GM19467 (cell line): ENCODE measurements around the gene ADPRS.

Experiments used
- ATAC-seq: cut with Tn5 transposase; IDR thresholded peaks from one replicate; pipeline ENCODE4 v1.9.1; 2021; ENCODE audit warnings: mild to moderate bottlenecking, moderate library complexity; ENCODE audit not compliant: unreplicated experiment

ADPRS gene

DNA sequence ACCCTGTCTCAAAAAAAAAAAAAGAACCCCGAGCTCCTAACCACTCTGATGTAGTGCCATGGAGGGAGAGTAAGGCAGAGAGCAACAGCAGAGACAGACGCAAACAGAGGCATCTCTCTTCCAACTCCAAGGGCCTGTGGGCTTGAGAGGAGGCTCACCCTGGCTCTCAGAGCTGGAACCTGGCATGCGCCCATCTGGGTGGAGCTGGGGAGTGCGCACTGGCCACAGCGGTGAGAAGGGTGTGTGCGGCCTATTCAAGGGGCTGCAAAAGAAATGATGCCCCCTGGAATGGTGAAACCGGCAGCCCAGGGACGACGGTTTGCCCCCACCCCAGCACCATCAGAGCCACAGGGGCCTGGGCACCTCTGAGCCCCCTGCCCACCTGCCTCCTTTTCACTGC, 18.7 kb downstream of the ADPRS start:
- no peak for ATAC-seq

DNA sequence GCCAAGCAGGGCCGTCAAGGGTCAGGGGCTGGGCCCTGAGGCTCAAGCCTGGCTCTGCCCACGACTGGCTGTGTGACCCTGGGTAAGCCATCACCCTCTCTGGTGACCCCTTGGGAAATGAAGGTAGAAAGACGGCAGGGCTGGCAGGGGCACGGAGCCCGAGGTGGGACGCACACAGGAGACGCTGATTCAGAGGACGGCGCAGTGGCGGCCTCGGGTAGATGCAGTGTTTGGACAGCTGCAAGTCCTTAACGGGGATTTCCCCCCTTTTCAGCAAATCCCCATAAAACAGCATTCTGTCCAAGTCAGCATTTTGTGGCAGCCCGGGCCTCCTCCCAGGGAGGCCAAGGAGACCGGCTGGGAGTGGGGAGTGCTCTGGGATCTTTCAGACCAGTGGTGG, 19.6 kb downstream of the ADPRS start:
- no peak for ATAC-seq

DNA sequence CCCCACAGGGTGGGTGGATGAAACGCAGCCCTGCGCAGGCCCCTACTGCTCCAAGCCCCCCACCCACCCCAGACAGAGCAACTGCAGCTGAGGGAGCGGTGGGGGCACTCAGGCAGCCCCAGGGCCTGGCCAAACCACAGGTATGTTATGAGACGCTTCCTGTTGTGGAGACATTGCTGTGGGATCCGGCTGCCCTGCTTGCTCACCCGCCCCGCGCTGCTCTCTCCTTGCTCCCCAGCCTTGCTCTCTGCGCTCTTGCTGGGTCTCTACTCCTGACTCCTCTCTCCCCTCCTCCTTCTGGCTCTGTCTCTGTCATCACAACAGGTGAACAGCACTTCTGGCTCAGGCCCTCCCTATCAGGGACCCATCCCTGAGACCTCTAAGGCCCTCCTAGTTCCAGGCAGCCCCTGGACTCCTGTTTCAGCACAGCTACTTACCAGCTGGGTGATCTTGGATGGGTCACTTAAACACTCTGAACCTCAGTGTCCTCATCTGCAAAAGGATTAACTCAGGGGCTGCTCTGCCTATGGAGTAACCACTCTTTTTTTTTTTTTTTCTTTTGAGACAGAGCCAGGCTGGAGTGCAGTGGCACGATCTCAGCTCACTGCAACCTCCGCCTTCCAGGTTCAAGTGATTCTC, 20.5 kb downstream of the ADPRS start:
- ATAC-seq = no peak

DNA sequence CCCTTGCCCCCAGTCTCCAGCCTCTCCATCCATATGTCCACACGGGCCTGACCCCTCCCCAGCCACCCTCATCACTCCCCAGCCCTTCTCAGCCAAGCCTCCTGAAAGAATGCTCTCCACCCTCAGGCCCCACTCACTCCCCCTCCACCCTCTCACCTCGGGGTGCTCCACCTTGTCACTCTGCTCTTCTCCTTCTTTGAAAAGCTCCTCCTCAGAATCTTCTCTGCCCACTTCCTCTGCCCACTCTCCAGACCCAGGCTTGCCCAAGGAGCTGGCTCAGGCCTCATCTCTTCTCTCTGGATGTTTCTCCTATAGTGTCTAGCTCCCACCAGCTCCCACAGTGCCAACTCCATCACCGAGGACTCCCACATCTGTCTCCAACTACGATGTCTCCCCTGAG, 22.5 kb downstream of the ADPRS start:
- ATAC-seq = no peak

DNA sequence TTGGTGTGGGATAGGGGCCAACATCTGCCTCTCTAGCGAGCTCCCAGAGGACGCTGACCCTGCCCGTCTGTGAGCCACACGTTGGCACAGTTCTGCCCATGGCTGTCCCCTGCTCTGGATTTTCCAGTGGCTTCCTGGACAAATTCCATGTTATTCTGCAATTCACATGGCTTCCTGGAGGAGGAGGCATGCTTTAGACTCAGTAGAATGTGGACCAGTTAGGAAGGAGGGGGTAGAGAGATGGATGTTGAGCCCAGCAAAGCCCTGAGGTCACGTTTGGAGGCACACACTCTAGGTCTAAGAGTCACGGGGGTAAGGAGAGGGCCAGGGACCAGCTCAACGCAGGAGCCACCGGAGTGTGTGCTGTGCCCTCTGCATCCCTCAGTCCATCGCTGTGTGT, 24.1 kb downstream of the ADPRS start:
- ATAC-seq = no peak

DNA sequence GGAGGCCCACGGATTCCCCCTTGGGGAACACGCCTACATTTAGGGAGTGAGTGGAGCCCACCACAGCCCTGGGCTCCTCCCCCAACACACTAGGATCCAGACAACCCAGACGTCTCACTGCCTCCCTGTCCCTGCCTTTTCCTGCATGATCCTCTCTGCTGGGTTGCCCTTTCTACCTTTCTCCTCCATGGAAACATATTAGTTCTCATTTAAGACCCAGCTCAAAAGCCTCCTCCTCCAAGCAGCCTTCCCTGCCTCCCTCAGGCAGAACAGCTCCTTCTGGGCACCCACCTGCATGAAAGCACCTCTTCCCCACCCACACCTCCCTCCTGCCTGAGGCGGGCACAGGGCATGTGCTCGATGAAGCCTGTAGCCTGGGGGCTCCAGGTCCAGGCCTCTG, 25.7 kb downstream of the ADPRS start:
- no peak for ATAC-seq

DNA sequence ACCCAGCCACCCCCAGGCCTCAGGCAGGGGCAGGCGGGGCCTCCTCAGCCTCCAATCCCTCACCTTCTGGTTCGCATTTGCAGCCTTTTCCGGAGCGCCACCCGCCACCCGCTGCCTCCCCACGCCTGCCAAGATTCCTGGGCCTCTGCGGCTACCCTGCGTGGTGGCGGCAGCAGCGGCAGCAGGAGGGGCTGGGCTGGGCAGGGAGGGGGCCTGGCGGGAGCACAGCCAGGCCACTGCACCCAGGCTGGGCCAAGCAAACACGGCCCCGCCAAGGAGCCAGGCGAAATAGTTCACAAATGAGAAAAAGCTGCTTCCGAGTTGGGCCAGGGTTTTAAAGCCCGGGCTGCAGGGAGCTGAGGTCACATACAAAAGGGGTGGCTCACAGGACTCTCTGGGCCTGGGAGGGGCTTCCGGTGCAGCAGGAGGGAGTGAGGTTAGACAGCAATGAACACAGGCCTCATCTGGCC, 26.5 kb downstream of the ADPRS start:
- ATAC-seq = no peak

DNA sequence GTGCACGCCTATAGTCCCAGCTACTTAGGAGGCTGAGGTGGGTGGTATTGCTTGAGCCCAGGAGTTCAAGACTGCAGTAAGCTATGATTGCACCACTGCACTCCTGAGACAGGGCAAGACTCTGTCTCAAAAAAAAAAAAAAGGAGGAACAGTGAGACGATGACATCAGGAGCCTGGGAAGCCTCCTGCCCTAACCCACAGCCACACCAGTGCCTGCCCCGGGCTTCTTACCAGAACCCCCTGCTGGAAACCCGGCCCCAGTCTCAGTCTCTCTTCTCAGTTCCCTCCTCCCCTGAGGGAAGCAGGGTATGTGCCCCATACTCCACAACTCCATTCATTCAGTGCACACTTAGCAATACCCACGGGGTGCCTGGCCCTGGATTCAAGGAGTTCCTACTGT, 27.2 kb downstream of the ADPRS start:
- no peak for ATAC-seq

DNA sequence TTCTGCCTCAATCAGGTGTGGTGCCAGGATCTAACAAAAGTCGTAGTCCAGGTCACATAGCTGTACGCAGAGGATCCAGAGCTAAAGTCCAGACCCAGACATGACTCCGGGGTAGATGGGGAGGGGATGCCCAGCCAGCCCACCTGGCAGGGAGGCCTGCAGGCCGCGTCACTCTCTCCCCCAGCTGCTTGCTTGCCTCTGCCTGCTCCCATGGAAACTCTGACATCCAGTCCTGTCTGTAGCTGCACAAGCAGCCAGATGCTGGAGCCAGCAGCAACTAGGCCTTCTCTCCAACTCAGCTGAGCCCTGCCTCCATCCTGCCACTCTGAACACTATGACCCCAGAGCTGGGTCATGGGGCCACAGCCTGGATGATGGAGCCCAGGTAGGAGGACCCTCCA, 28.2 kb downstream of the ADPRS start:
- no peak for ATAC-seq

DNA sequence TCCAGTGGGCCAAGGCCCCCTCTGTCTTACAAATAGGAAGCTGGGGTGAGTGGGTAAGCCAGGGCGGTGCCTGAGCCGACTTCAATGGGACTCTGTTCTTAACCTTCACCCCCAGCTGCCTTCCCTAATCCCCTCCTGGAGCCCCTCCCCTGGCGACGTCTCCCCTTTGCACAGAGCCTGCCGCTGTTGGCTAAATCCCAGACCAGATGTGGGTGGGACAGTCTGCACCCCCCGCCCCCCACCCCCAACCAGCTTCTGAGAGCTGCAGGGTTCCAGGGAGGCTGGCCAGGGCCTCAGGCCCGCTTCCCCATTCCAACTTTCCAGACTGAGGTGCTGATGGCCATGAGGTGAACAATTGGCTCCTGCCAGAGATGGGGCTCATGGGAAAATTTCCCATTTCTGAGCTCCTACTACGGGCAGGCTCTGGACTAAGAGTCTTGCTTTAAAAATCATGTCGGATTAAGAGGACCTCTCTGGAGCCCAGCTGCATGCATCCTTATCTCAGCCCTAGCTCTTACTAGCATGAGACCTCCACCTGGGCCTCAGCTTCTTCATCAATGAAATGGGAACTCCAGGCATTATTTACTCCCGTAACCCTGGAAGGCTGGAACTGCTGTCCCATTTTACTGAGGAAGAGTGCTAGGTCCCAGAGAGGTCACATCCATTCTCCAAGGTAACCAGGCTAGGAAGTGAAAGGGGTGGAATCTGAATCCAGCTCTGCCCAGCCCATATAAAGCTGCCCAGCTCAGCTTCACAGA, 29.9 kb downstream of the ADPRS start:
- ATAC-seq = no peak

DNA sequence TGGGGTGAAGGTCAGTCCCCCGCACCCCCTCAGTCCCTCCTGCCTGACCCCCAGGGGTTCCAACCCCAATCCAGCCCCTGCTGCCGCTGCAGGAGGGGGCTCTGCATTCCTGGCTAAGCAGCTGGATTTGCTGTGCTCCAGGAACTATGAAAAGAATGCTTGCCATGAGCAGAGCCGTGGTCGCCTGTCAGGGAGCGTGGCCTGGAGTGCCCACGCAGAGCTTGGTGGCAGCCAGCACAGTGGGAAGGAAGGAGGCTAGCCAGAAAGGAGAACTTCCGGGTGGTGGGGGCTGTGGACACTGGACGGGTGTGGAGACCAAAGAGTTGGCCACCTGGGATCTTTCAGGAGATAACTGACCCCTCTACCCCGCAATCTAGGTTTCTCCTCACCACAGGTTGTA, 30.8 kb downstream of the ADPRS start:
- no peak for ATAC-seq

DNA sequence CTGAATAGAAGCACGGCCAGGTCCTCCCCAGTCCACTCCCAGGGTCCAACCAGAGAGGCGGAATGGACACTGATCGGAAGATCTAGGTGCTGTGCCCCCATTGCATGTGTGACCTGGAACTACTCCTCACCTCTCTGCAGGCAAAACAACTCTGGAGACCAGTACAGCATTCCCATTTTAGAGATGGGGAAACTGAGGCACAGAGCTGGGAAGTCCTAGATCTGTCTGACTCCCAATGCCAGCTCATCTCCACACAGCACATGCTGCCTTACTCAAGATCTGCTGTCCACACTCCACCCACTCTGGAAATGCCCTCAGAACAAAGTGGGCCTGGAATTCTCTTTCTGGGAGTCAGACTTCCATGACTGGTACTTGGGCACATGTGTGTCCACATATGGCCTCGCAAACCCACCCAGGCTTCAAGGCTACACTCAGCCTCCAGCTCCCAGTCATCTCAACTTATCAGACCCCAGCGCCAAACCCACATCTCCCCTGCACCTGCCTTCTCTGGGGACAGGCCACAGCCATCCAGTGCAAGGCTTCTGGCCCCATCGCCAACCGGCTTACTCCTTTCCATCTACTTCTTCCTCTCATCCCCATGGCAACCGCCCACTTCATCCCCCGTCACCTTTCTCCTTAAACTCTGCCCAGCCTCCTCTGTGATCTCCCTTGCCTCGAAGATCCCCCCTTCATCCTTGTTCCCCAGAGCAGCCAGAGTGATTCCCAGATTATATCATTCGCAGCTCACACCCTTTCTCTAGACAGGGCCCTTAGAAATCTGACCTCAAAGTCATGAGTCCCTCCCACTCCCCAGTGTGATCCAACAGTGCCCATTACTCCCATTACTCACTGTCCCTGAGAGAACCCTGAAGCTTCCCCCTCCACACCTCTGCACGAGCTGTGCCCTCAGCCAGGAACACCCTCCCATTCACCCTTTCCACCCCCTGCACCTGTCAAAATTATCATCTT, 33.7 kb downstream of the ADPRS start:
- no peak for ATAC-seq

DNA sequence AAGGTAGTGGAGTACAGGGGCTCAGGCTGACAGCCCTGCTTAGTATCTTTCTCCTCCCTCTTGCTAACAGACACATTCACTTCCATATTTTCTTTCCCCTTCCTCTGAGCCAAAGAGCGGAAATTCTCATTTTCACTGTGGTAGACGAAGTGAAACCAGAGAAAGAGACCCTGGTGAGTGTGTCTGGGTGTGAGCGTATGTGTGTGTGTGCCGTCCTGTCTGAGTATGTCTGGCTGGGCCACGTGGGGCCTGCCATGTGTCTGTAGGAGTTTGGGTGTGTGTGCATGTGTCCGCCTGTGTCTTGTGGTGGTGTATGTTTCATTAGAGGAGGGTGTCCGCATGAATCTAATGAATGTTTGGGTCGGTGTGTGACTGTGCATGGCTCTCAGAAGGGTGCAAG, 34.7 kb downstream of the ADPRS start:
- ATAC-seq = no peak

DNA sequence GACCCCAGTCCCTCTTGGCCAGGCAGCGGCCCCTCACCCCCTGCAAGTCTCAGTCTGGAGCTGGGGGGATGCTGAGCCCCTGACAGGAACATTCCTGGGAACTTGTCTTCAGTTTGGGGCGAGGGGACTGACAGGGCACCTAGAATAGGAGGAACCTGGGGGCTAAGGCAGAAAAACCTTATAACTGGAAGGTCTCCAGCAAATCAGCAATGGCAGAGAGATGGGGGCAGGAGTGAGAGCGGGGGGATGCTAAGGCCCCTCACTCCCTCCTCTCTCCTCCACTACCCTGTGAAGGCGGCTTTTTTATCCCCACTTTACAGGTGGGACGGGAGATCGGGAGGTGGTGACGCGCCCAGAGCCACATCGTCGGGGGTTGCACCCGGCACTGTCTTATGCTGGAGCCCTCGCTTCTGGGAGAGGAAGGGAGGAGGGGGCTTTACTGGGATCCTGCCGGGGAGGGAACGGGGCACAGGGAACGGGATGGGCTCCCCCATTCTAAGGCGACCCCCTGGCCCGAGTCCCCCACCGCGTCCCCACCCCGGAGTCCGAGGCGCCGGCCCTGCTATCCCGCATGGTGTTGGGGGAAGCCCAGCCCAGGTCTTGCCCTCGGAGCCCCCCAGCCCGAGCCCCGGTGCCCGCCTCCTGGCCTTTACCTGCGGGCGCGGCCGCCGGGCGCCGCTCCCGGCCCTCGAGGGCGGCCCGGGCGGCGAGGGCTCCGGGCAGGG, 35.9 kb downstream of the ADPRS start:
- ATAC-seq = no peak

DNA sequence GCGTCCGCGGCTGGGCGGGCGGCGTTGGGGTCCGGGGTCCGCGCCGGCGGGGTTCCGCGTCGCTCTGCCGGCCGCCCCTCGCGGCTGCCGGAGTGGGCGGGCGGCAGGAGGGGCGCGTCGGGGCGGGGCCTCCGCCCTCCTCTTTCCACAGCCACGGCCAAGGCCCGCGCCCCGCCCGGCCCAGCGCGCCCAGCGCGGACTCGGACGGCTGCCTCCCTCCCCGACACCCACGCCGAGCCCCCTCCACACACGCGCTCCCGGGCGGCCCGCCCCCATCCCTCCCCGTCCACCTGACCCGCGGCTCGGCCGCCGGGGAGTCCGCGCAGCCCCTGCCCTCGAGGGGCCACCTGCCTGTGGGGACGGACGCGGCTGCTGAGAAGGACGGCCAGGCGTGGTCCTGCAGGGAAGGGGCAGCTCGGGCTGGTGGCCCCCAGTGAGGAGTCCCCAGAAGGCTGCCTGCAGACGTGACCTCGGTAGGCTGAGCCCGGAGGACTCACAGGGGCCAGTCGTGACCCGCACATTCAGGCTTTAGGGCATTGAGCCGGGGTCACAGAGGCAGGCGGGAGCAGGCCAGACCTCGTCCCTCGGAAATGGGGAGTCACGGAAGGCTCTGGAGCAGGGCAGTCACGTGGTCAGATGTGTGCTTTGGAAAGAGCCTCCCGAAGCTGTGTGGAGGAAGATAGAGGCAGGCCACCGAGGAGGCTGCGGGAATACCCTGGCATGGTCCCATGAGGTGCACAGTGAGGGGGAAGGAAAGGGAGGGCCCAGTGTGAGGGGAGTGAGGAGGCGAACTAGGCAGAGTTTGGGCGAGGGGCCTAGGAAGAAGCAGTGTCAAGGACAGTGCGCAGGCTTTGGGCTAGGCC, 36.7 kb downstream of the ADPRS start, which contains the start of gene COL8A2:
COL8A2 (minus strand) TSS at position 94 of the 863 bp plus-strand sequence. CDS start 24,980 bp downstream, outside the sequence.
- no peak for ATAC-seq

DNA sequence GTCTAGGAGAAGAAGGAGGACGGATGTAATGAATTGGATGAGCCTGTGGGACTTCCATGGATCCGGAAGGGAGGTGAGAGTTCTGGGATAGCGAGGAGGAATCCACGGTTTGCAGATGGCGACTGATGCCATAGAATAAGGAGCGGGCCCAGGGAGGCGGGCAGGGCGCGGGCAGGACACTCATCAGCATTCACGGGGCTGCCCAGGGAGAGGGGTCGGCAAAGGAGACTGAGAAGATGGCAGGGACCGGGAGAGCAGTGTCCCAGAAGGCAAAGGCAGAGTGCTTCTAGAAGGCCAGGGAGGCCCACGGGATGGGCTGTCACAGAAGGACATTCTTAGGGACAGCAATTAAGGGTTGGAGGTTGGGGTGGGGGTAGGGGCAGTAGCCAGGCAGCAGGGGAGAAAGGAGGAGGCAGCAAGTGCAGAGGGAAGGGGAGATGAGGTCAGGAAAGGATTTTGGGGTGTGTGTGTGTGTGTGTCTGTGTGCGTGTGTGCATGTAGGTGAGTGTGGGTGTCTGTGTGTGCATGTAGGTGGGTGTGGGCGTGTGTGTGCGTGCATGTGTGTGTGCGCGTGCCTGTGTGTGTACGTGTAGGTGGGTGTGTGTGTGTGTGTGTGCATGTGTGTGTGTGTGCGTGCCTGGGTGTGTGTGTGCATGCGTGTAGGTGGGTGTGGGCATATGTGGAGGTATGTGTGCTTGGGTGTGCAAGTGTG, 37.5 kb downstream of the ADPRS start:
- ATAC-seq = no peak

DNA sequence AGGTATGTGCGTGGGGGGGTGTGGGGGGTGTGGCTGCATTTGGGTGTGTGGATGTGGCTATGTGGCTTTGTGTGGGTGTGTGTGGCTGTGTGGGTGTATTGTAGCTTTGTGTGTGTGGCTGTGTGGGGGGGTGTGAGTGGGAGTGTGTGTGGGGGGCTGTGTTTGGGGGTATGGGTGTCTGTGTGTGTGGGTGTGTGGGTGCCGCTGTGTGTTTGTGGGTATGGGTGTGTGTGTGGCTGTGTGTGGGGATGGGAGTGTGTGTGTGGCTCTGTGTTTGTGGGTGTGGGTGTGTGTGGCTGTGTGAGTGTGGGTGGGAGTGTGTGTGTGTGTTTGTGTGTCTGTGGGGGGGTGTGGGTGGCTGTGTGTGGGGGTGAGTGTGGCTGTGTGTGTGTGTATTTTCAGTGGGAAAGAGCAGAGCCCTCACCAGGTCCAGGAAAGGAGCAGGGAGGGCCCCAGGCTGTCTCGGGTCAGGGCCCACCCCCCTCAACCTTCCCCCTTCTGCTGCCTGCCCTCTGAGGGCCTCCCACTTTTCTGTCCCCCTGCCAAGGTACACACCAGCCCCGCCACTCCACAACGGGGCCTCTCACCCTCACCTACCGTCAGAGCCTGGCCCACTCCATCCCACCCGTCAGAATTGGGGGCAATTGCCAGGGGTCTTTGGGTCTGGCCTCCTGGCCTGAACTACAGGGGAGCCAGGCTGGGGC, 38.3 kb downstream of the ADPRS start:
- ATAC-seq = no peak

DNA sequence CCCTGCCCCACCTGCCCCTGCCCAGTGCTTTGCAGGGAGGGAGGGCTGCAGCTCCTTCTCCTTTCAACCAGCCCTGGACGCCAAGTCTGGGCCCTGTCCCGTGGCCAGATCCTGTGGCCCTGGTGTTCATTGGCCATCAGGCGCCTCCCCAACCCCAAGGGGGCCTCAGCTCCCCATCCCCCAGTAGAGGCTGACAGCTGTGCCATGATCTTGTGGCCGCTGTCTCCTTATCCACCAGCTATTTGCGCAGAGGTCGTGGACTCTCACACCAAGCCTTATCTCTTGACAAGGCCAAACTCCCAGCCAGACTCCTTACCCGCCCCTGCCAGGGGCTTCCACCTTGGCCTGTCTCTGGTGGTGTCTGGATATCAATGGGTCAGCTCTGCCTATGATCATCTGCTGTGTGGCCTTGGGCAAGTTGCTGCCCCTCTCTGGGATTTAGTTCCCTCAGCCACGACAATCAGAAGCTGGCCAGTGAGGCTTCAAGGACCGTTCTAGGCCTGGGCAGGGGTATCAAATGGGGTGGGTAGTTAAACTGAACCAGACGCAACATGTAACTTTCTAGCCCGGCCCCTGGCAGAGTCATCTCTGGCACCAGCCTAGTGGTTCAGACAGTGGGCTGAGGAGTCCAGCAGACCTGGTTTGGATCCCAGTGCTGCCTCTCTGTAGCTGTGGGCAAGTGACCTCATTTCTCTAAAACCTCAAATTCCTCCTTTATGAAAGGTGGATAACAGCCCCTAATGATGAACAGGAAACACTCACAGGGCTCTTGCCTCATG, 39.6 kb downstream of the ADPRS start:
- ATAC-seq = no peak
